GM12892 (cell line): ENCODE data around the gene INTS12.

Experiments used
- POLR2A ChIP-seq: IDR thresholded peaks from 2 replicates; pipeline ENCODE4 v1.6.1; 2011; ENCODE audit warnings: low read depth, low read length, control low read depth
- POLR2AphosphoS5 ChIP-seq: IDR thresholded peaks from 2 replicates; pipeline ENCODE4 v1.6.1; 2011; ENCODE audit warnings: low read depth, low read length, control low read depth

DNA sequence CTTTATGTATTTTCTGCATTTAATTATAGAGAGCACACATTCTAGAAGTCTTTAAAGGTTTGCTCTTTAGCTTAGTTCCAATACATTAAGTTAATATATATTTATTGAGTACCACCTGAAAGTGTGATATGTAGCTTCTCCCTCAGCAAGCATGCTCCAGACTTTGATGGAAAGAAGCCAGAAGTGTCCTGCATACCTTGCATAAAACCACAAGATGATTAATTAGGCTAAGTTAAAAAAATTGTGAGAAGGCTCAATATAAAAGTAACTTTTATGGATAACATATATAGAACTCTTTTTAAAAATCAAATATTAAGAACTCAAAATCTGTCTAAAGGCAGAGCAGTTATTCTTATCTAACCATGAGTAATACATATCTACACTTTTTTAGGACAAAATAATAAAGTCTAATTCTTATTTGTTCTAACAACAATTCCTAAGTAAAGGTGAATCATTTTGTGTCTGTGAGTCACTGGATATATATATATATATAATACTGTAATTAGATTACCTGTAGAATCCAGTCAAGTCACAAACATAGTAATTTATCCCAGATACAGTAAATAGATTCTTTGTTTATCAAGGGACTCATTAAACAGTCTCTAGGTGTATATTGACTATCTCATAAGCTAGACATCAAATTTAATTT, 51.2 kb downstream of the INTS12 start:
- TF ChIP-seq POLR2AphosphoS5 (no peak), POLR2A (no peak)
